ENCODE measurements around the gene CXXC4. TPM values are rescaled to one million over a fixed set of nuclear protein-coding genes. Genes with fewer than 3 reads are reported as not detected.

The CXXC4 gene
- polyA plus RNA-seq, result under 1 TPM; 0.02 to 0.09 TPM

DNA sequence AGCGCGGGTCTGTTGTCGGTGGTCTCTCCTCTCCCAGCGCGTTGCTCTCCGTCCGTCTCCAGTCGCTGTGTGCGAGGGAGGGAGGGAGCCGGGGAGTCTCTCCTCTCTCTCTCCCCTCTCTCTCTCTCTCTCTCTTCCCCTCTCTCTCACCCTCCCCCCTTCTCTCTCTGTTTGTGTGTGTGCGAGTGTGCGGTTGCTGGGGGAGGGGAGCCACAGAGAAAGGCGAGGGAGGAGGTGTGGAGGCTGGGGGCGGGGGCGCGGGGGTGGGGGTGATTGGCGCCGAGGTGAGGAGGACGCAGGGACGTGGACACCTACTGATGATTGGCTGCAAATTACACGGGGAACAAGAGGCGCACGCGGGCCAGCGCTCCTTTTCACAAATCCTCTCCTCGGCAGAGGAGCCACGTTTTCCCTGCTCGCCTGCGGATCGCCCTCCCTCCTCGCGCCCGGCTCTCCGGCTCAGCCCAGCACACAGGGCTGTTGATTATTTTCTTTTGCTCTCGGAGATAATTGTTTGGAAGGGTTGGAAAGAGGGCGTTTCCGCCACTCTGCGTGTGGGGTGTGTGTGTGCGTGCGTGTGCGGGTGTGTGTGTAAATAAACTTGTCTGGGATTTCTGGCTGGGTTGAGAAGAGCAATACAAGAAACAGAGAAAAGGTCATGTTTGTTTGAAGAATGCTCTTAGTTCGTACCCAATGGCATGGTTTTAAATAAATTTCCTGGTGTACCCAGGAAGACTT is at the start of gene CXXC4:
Gene CXXC4, minus strand, starts transcription at position 73 of the 738 bp plus-strand sequence. CDS start 3,092 bp downstream, outside the sequence.
- peaks cover 2 to 3% of the 10 kb centered on the region in 2 donors for H3K4me1 ChIP-seq (ENCODE audit: control insufficient read depth in 2 of 2, insufficient read depth in 2 of 2, low read length in 1 of 2)
- no peaks in the 10 kb centered on the region for H3K27me3 ChIP-seq (ENCODE audit: control insufficient read depth in 1 of 2, insufficient read depth in 2 of 2, low read length in 2 of 2)
- H3K4me3 ChIP-seq (ENCODE audit: low read depth in 1 of 2, low read length in 2 of 2), result peak within 1 kb of the TSS; percentile 39 to 64
- WGBS, 2 donors, result 1 to 2% methylated on average over 33 to 37 of the region's 42 CpGs
- H3K36me3 ChIP-seq (ENCODE audit: control insufficient read depth in 2 of 2, insufficient read depth in 2 of 2, low read length in 1 of 2), result no peaks in the 10 kb centered on the region
- no peaks in the 10 kb centered on the region for H3K9me3 ChIP-seq (ENCODE audit: control insufficient read depth in 2 of 2, insufficient read depth in 1 of 2, low read depth in 1 of 2, low read length in 1 of 2)
- peak within 1 kb of the TSS; percentile 20 to 80 for H3K27ac ChIP-seq (ENCODE audit: low read depth in 2 of 2, low read length in 1 of 2)

- H3K4me3 ChIP-seq (ENCODE audit: low read depth in 1 of 2, low read length in 2 of 2), result no peak overlapping the region
- no peaks in the 10 kb centered on the region for H3K9me3 ChIP-seq (ENCODE audit: control insufficient read depth in 2 of 2, insufficient read depth in 1 of 2, low read depth in 1 of 2, low read length in 1 of 2)
- no peak overlapping the region for H3K27ac ChIP-seq (ENCODE audit: low read depth in 2 of 2, low read length in 1 of 2)
- H3K36me3 ChIP-seq (ENCODE audit: control insufficient read depth in 2 of 2, insufficient read depth in 2 of 2, low read length in 1 of 2), result no peaks in the 10 kb centered on the region
- no peaks in the 10 kb centered on the region for H3K27me3 ChIP-seq (ENCODE audit: control insufficient read depth in 1 of 2, insufficient read depth in 2 of 2, low read length in 2 of 2)
- WGBS, 2 donors, result 80 to 89% methylated on average over 1 of the region's 1 CpG
- H3K4me1 ChIP-seq (ENCODE audit: control insufficient read depth in 2 of 2, insufficient read depth in 2 of 2, low read length in 1 of 2), result no peaks in the 10 kb centered on the region
These were observed 38.5 kb upstream of the CXXC4 start for GRCh38 chr4:104533156-104533555.

DNA sequence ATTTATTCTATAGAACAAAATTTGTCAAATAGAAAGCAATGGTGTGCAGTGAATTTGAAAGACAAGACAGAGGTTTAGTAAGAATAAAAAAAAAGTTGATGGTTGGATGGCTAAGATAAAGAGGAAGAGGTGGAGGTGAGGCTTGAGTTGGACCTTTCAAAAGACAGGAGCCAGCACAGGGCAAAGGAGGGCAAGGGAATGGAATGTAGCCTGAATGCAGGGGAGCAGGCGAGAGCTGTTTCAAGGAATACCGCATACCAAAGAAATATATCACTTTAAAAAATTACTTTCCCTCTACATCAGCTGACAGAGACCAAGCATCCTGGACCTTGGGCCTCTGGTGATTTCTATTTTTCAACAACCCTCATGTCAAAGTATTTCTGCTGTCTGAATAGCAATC is 38.0 kb upstream of the CXXC4 start:
- Histone ChIP-seq H3K4me1 (ENCODE audit: control insufficient read depth in 2 of 2, insufficient read depth in 2 of 2, low read length in 1 of 2) (no peaks in the 10 kb centered on the region), H3K27me3 (ENCODE audit: control insufficient read depth in 1 of 2, insufficient read depth in 2 of 2, low read length in 2 of 2) (no peaks in the 10 kb centered on the region), H3K27ac (ENCODE audit: low read depth in 2 of 2, low read length in 1 of 2) (no peak overlapping the region), H3K9me3 (ENCODE audit: control insufficient read depth in 2 of 2, insufficient read depth in 1 of 2, low read depth in 1 of 2, low read length in 1 of 2) (no peaks in the 10 kb centered on the region), H3K4me3 (ENCODE audit: low read depth in 1 of 2, low read length in 2 of 2) (no peak overlapping the region), H3K36me3 (ENCODE audit: control insufficient read depth in 2 of 2, insufficient read depth in 2 of 2, low read length in 1 of 2) (no peaks in the 10 kb centered on the region)
- WGBS, 2 donors, result 78 to 87% methylated on average over 2 of the region's 2 CpGs

- Histone ChIP-seq H3K4me1 (ENCODE audit: control insufficient read depth in 2 of 2, insufficient read depth in 2 of 2, low read length in 1 of 2) (no peaks in the 10 kb centered on the region), H3K9me3 (ENCODE audit: control insufficient read depth in 2 of 2, insufficient read depth in 1 of 2, low read depth in 1 of 2, low read length in 1 of 2) (no peaks in the 10 kb centered on the region), H3K27me3 (ENCODE audit: control insufficient read depth in 1 of 2, insufficient read depth in 2 of 2, low read length in 2 of 2) (no peaks in the 10 kb centered on the region), H3K27ac (ENCODE audit: low read depth in 2 of 2, low read length in 1 of 2) (no peak overlapping the region), H3K36me3 (ENCODE audit: control insufficient read depth in 2 of 2, insufficient read depth in 2 of 2, low read length in 1 of 2) (no peaks in the 10 kb centered on the region), H3K4me3 (ENCODE audit: low read depth in 1 of 2, low read length in 2 of 2) (no peak overlapping the region)
- 9 to 24% methylated on average over 1 of the region's 1 CpG for WGBS, 2 donors
These were observed 36.7 kb upstream of the CXXC4 start for GRCh38 chr4:104531390-104531789.

DNA sequence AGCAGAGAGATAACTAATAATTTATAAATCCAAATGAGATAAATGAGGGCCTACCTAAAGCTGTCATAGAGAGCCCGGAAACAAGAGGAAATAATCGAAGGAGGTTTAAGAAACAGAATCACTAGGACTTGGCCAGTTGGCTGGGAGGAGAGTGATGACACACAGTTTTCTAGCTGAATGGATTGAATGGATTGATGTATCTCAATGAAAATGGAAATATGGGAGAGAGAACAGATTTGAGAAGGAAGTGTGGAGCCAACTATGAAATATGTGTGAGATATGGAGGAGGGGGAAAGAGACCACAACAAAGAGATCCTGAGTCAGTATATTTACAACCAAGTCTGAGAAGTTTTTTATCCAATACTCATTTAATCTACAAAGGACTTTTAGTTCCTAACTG is 35.7 kb upstream of the CXXC4 start:
- H3K27ac ChIP-seq (ENCODE audit: low read depth in 2 of 2, low read length in 1 of 2), result no peak overlapping the region
- no peaks in the 10 kb centered on the region for H3K4me1 ChIP-seq (ENCODE audit: control insufficient read depth in 2 of 2, insufficient read depth in 2 of 2, low read length in 1 of 2)
- H3K4me3 ChIP-seq (ENCODE audit: low read depth in 1 of 2, low read length in 2 of 2), result no peak overlapping the region
- H3K27me3 ChIP-seq (ENCODE audit: control insufficient read depth in 1 of 2, insufficient read depth in 2 of 2, low read length in 2 of 2), result no peaks in the 10 kb centered on the region
- no peaks in the 10 kb centered on the region for H3K36me3 ChIP-seq (ENCODE audit: control insufficient read depth in 2 of 2, insufficient read depth in 2 of 2, low read length in 1 of 2)
- no peaks in the 10 kb centered on the region for H3K9me3 ChIP-seq (ENCODE audit: control insufficient read depth in 2 of 2, insufficient read depth in 1 of 2, low read depth in 1 of 2, low read length in 1 of 2)
- 89 to 90% methylated on average over 2 of the region's 2 CpGs for WGBS, 2 donors

DNA sequence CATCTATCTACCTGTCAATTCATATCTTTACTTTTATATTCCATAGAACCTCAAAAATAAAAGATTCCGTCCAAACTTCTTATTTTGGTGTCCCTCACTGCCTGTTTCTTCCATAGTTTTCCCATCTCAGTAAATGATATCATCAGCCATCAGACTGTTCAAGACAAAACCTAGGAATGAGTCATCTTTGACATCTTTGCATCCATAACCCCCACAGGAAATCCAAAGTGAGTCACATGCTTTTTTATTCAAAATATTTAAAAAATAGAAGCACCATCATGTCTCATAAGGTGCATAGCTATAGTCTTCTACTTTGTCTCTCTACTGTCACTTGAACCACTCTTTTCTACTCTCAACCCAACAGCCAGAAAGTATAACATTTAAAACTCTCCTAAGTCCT is 29.9 kb upstream of the CXXC4 start:
- 86 to 87% methylated on average over 1 of the region's 1 CpG for WGBS, 2 donors
- Histone ChIP-seq H3K4me3 (ENCODE audit: low read depth in 1 of 2, low read length in 2 of 2) (no peak overlapping the region), H3K36me3 (ENCODE audit: control insufficient read depth in 2 of 2, insufficient read depth in 2 of 2, low read length in 1 of 2) (no peaks in the 10 kb centered on the region), H3K4me1 (ENCODE audit: control insufficient read depth in 2 of 2, insufficient read depth in 2 of 2, low read length in 1 of 2) (no peaks in the 10 kb centered on the region), H3K9me3 (ENCODE audit: control insufficient read depth in 2 of 2, insufficient read depth in 1 of 2, low read depth in 1 of 2, low read length in 1 of 2) (no peaks in the 10 kb centered on the region), H3K27ac (ENCODE audit: low read depth in 2 of 2, low read length in 1 of 2) (no peak overlapping the region), H3K27me3 (ENCODE audit: control insufficient read depth in 1 of 2, insufficient read depth in 2 of 2, low read length in 2 of 2) (no peaks in the 10 kb centered on the region)

DNA sequence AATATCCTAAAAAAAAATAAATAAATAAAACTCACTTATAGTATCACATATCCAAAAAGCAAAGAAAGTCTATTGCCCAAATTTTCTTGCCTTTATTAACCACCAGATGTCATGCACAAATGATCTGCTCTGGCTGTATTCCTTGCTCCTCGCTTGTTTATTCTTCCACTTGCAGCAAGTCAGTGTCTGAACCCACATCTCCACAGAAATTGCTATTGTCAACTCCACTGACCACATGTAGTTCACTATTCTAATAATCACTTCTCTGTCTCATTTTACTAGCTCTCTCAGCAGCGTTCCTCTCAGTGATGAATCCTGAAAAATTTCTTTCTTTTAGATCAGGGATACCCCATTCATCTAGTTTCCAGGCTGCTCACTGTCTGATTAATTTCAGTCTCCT is 29.3 kb upstream of the CXXC4 start:
- Histone ChIP-seq H3K27me3 (ENCODE audit: control insufficient read depth in 1 of 2, insufficient read depth in 2 of 2, low read length in 2 of 2) (no peaks in the 10 kb centered on the region), H3K4me1 (ENCODE audit: control insufficient read depth in 2 of 2, insufficient read depth in 2 of 2, low read length in 1 of 2) (no peaks in the 10 kb centered on the region), H3K9me3 (ENCODE audit: control insufficient read depth in 2 of 2, insufficient read depth in 1 of 2, low read depth in 1 of 2, low read length in 1 of 2) (no peaks in the 10 kb centered on the region), H3K4me3 (ENCODE audit: low read depth in 1 of 2, low read length in 2 of 2) (no peak overlapping the region), H3K27ac (ENCODE audit: low read depth in 2 of 2, low read length in 1 of 2) (no peak overlapping the region), H3K36me3 (ENCODE audit: control insufficient read depth in 2 of 2, insufficient read depth in 2 of 2, low read length in 1 of 2) (no peaks in the 10 kb centered on the region)
- 53 to 71% methylated on average over 2 of the region's 2 CpGs for WGBS, 2 donors

DNA sequence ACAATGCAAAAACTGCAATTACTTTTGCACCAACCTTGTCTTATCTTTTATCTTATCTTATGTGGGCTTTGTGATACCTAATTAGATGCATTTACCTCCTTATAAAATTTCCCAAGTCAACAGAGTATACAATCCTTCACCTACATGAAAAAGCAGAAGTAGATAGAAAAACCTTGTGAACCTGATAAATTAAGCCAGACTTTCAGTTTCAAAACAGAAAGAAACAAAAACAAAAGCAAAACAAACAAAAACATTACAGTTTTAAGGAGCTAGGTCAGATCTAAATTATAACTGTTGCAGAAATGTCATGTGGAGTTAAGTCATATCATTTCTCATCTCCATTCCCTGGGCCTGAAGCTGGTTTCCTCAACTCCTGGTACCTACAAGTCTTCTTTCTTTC is 24.9 kb upstream of the CXXC4 start:
- Histone ChIP-seq H3K27me3 (ENCODE audit: control insufficient read depth in 1 of 2, insufficient read depth in 2 of 2, low read length in 2 of 2) (no peaks in the 10 kb centered on the region), H3K27ac (ENCODE audit: low read depth in 2 of 2, low read length in 1 of 2) (no peak overlapping the region), H3K4me3 (ENCODE audit: low read depth in 1 of 2, low read length in 2 of 2) (no peak overlapping the region), H3K4me1 (ENCODE audit: control insufficient read depth in 2 of 2, insufficient read depth in 2 of 2, low read length in 1 of 2) (no peaks in the 10 kb centered on the region), H3K9me3 (ENCODE audit: control insufficient read depth in 2 of 2, insufficient read depth in 1 of 2, low read depth in 1 of 2, low read length in 1 of 2) (no peaks in the 10 kb centered on the region), H3K36me3 (ENCODE audit: control insufficient read depth in 2 of 2, insufficient read depth in 2 of 2, low read length in 1 of 2) (no peaks in the 10 kb centered on the region)

DNA sequence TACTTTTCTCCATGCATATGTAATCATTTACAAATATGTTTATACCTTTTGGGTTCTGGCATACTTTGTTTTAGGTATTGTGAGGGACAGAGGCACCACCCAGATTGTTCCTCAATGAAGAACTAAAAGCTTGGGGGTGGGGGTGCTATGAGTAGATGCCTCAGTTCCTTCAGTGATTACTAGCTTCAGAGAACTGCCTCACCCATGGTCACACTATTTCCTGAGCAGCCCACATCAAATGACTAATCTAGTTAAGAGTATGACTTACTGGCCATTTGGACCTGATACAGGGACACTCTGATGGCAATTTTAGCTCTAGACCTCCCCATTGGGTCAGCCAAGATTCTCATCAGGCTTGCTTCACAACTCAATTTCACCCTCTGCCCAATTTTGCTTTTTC is 22.2 kb upstream of the CXXC4 start:
- Histone ChIP-seq H3K27ac (ENCODE audit: low read depth in 2 of 2, low read length in 1 of 2) (no peak overlapping the region), H3K4me3 (ENCODE audit: low read depth in 1 of 2, low read length in 2 of 2) (no peak overlapping the region), H3K4me1 (ENCODE audit: control insufficient read depth in 2 of 2, insufficient read depth in 2 of 2, low read length in 1 of 2) (no peaks in the 10 kb centered on the region), H3K9me3 (ENCODE audit: control insufficient read depth in 2 of 2, insufficient read depth in 1 of 2, low read depth in 1 of 2, low read length in 1 of 2) (no peaks in the 10 kb centered on the region), H3K27me3 (ENCODE audit: control insufficient read depth in 1 of 2, insufficient read depth in 2 of 2, low read length in 2 of 2) (no peaks in the 10 kb centered on the region), H3K36me3 (ENCODE audit: control insufficient read depth in 2 of 2, insufficient read depth in 2 of 2, low read length in 1 of 2) (no peaks in the 10 kb centered on the region)

GRCh38 chr4:104508224-104508623 is 13.5 kb upstream of the CXXC4 start:
- no peak overlapping the region for H3K27ac ChIP-seq (ENCODE audit: low read depth in 2 of 2, low read length in 1 of 2)
- H3K36me3 ChIP-seq (ENCODE audit: control insufficient read depth in 2 of 2, insufficient read depth in 2 of 2, low read length in 1 of 2), result no peaks in the 10 kb centered on the region
- WGBS, 2 donors, result 65 to 67% methylated on average over 1 of the region's 1 CpG
- H3K4me1 ChIP-seq (ENCODE audit: control insufficient read depth in 2 of 2, insufficient read depth in 2 of 2, low read length in 1 of 2), result no peaks in the 10 kb centered on the region
- H3K9me3 ChIP-seq (ENCODE audit: control insufficient read depth in 2 of 2, insufficient read depth in 1 of 2, low read depth in 1 of 2, low read length in 1 of 2), result no peaks in the 10 kb centered on the region
- H3K27me3 ChIP-seq (ENCODE audit: control insufficient read depth in 1 of 2, insufficient read depth in 2 of 2, low read length in 2 of 2), result no peaks in the 10 kb centered on the region
- H3K4me3 ChIP-seq (ENCODE audit: low read depth in 1 of 2, low read length in 2 of 2), result no peak overlapping the region
